HCT116 (cell line): Measurements from ENCODE around the gene DAO. TPM values are rescaled to one million over a fixed set of nuclear protein-coding genes. Genes with fewer than 3 reads are reported as not detected.

ENCODE experiments used
- ATAC-seq: fragments of 200-7000 bp; cut with Tn5 transposase; 2 replicates; pipeline ENCODE4 v1.9.1; 2020; ENCODE audit warnings: mild to moderate bottlenecking, moderate library complexity
- BruUV-seq: library from RNA; stranded (reverse); fragments of 400-500 nt; replicated peaks from 2 replicates; lab custom pipeline; 2021; lab: Mats Ljungman, UMichigan
- CTCF ChIA-PET: fragments of 300-600 bp; sonication (Branson Sonifier 250); formaldehyde crosslinking; loops from one replicate; lab custom pipeline; 2021; ENCODE audit warnings: antibody characterized with exemption; lab: Charles Lee
- POLR2A ChIA-PET: fragments of 300-600, 350-600 bp; sonication (Branson Sonifier 250); formaldehyde crosslinking; loops from one replicate; lab custom pipeline; 2021; ENCODE audit warnings: antibody characterized with exemption; lab: Charles Lee
- RAD21 ChIA-PET, 2 experiments: fragments of 300-600 bp; sonication (Branson Sonifier 250); formaldehyde crosslinking; loops; one replicate each; lab custom pipeline; 2023; ENCODE audit warnings: low total read pairs in 2 of 2; ENCODE audit not compliant: uncharacterized antibody in 2 of 2, unreplicated experiment in 2 of 2, low non-redundant PET in 1 of 2; lab: Charles Lee
- DNase-seq: peaks from one replicate; pipeline ENCODE4 v3.0.0-alpha.2; 2010; ENCODE audit warnings: low read depth, low spot score
- H2AFZ ChIP-seq: fragments of 200-600 bp; shearing (Covaris generic), sonication (generic); 2 replicates; pipeline ENCODE4 v1.6.1; 2017; ENCODE audit warnings: low read depth, mixed run types, mixed read lengths, antibody characterized with exemption, low read length; ENCODE audit not compliant: poor library complexity, severe bottlenecking
- H3K27ac ChIP-seq: 2 replicates; pipeline ENCODE4 v1.5.1; 2012; ENCODE audit warnings: low read depth, low read length
- H3K27me3 ChIP-seq: fragments of 200-600 bp; sonication (generic); 2 replicates; pipeline ENCODE4 v1.6.1; 2016; ENCODE audit warnings: mixed run types, low read length, mixed read lengths; ENCODE audit not compliant: insufficient read depth
- H3K36me3 ChIP-seq, 2 experiments: fragments of 200-500 bp in 1 of 2; fragments of 200-600 bp in 1 of 2; sonication (Bioruptor generic) in 1 of 2; sonication (generic) in 1 of 2; 2 replicates each; pipeline versions ENCODE4 v1.5.1 to v1.6.1; 2014 to 2016; ENCODE audit warnings: low read length in 2 of 2, inconsistent platforms in 1 of 2, mixed read lengths in 1 of 2, mixed run types in 1 of 2; ENCODE audit not compliant: insufficient read depth in 2 of 2, control insufficient read depth in 1 of 2
- H3K4me1 ChIP-seq, 2 experiments: fragments of 200-600 bp in 1 of 2; sonication (generic) in 1 of 2; 2 replicates each; pipeline versions ENCODE4 v1.5.1 to v1.6.1; 2012 to 2017; ENCODE audit warnings: low read length in 2 of 2, inconsistent platforms in 1 of 2, mild to moderate bottlenecking in 1 of 2, mixed read lengths in 1 of 2, mixed run types in 1 of 2, moderate library complexity in 1 of 2; ENCODE audit not compliant: insufficient read depth in 2 of 2, control insufficient read depth in 1 of 2
- H3K4me2 ChIP-seq: fragments of 200-600 bp; sonication (generic); 2 replicates; pipeline ENCODE4 v1.6.1; 2017; ENCODE audit warnings: mixed run types, low read length, mixed read lengths
- H3K4me3 ChIP-seq, 2 experiments: fragments of 200-600 bp in 1 of 2; sonication (generic) in 1 of 2; replicated peaks in 1 of 2; 2 replicates each; pipeline ENCODE4 v1.5.1; 2011 to 2016; ENCODE audit warnings: low read length in 2 of 2, control low read depth in 1 of 2, low read depth in 1 of 2, mild to moderate bottlenecking in 1 of 2, mixed read lengths in 1 of 2, mixed run types in 1 of 2
- H3K79me2 ChIP-seq: fragments of 200-600 bp; sonication (generic); 2 replicates; pipeline ENCODE4 v1.6.1; 2017; ENCODE audit warnings: mild to moderate bottlenecking, mixed run types, low read length, moderate library complexity, mixed read lengths; ENCODE audit not compliant: insufficient read depth
- H3K9ac ChIP-seq: fragments of 200-600 bp; sonication (generic); 2 replicates; pipeline ENCODE4 v1.6.1; 2016; ENCODE audit warnings: low read length, mixed read lengths
- H3K9me2 ChIP-seq: fragments of 200-600 bp; sonication (generic), shearing (Covaris generic); 2 replicates; pipeline ENCODE4 v1.6.1; 2017; ENCODE audit warnings: mixed run types, mild to moderate bottlenecking, moderate library complexity; ENCODE audit not compliant: insufficient read depth
- H3K9me3 ChIP-seq, 2 experiments: fragments of 200-500 bp in 1 of 2; fragments of 200-600 bp in 1 of 2; sonication (Bioruptor generic) in 1 of 2; sonication (generic) in 1 of 2; 2 replicates each; pipeline ENCODE4 v1.6.1; 2014 to 2017; ENCODE audit warnings: low read length in 2 of 2, mixed read lengths in 2 of 2, inconsistent platforms in 1 of 2, low read depth in 1 of 2, mild to moderate bottlenecking in 1 of 2, mixed run types in 1 of 2, moderate library complexity in 1 of 2; ENCODE audit not compliant: control insufficient read depth in 1 of 2, insufficient read depth in 1 of 2
- H4K20me1 ChIP-seq: fragments of 200-600 bp; sonication (generic), shearing (Covaris generic); 2 replicates; pipeline ENCODE4 v1.6.1; 2017; ENCODE audit warnings: mixed run types, mild to moderate bottlenecking, moderate library complexity; ENCODE audit not compliant: insufficient read depth
- ATF3 ChIP-seq: IDR thresholded peaks from 2 replicates; pipeline ENCODE4 v1.6.1; 2012
- CBX3 ChIP-seq: IDR thresholded peaks from 2 replicates; pipeline ENCODE4 v1.6.1; 2012; ENCODE audit warnings: low read depth
- CTCF ChIP-seq, 3 experiments: fragments of 200-600 bp in 1 of 3; sonication (generic) in 1 of 3; IDR thresholded peaks in 2 of 3; conservative IDR thresholded peaks in 1 of 3; 2 replicates each; pipeline ENCODE4 v1.5.1; 2012 to 2017; ENCODE audit warnings: low read depth in 2 of 3, low read length in 2 of 3, antibody characterized with exemption in 1 of 3, borderline replicate concordance in 1 of 3, control low read depth in 1 of 3, mild to moderate bottlenecking in 1 of 3, mixed read lengths in 1 of 3, mixed run types in 1 of 3, moderate library complexity in 1 of 3; ENCODE audit not compliant: insufficient read depth in 1 of 3
- ELF1 ChIP-seq: IDR thresholded peaks from 2 replicates; pipeline ENCODE4 v1.6.1; 2012; ENCODE audit warnings: low read depth, borderline replicate concordance
- EZH2phosphoT487 ChIP-seq: fragments of 200-600 bp; IDR thresholded peaks from 2 replicates; pipeline ENCODE4 v1.6.1; 2018; ENCODE audit warnings: antibody characterized with exemption, borderline replicate concordance
- FOSL1 ChIP-seq: IDR thresholded peaks from 2 replicates; pipeline ENCODE4 v1.6.1; 2012; ENCODE audit warnings: low read depth
- JUND ChIP-seq: IDR thresholded peaks from 2 replicates; pipeline ENCODE4 v1.6.1; 2012
- MAX ChIP-seq: IDR thresholded peaks from 2 replicates; pipeline ENCODE4 v1.6.1; 2012
- POLR2A ChIP-seq: IDR thresholded peaks from 2 replicates; pipeline ENCODE4 v1.7.0; 2011; ENCODE audit warnings: borderline replicate concordance; ENCODE audit not compliant: insufficient read depth, insufficient read length; ENCODE audit errors: extremely low read depth
- POLR2AphosphoS5 ChIP-seq: IDR thresholded peaks from 2 replicates; pipeline ENCODE4 v1.6.1; 2011; ENCODE audit warnings: mild to moderate bottlenecking, low read depth, low read length, moderate library complexity
- RAD21 ChIP-seq: IDR thresholded peaks from 2 replicates; pipeline ENCODE4 v1.6.1; 2012; ENCODE audit warnings: low read depth, mild to moderate bottlenecking
- REST ChIP-seq: IDR thresholded peaks from 2 replicates; pipeline ENCODE4 v1.6.1; 2012; ENCODE audit warnings: low read depth
- SP1 ChIP-seq: IDR thresholded peaks from 2 replicates; pipeline ENCODE4 v1.6.1; 2012; ENCODE audit warnings: low read depth
- intact Hi-C: fragments of 100-400 bp; cut with micrococcal nuclease; formaldehyde crosslinking; loops from 2 replicates; pipeline ENCODE4 v1.10.0; 2022
- total RNA-seq: library from RNA; stranded (reverse); gene quantifications from one replicate; pipeline ENCODE4 v1.2.1, GENCODE V29; 2021; ENCODE audit not compliant: unreplicated experiment

The DAO gene
- total RNA-seq, 1 experiment from 2014 or later = not detected

GRCh38 chr12:108846290-108846701, 33.6 kb upstream of the DAO start:
- CTCF ChIA-PET = no interaction called here
- intact Hi-C loops = no loop called here

More at GRCh38 chr12:108846290-108846701, 33.6 kb upstream of the DAO start:
- POLR2A ChIA-PET = no interaction called here
- no peak overlapping the region for H2AFZ ChIP-seq
- H3K4me3 ChIP-seq = no peak overlapping the region
- no peaks in the 10 kb centered on the region for H3K27me3 ChIP-seq
- DNase-seq (no peak), ATAC-seq (no peak)
- no peaks in the 10 kb centered on the region for H3K9me2 ChIP-seq
- peaks cover 20 to 67% of the 10 kb centered on the region in 2 experiments for H3K4me1 ChIP-seq
- RAD21 ChIA-PET = no interaction called here
- peaks cover 17 to 65% of the 10 kb centered on the region in 2 experiments for H3K36me3 ChIP-seq
- TF ChIP-seq RAD21 (no peak), ELF1 (no peak), JUND (no peak), EZH2phosphoT487 (no peak), ATF3 (no peak), SP1 (no peak), POLR2AphosphoS5 (no peak), REST (no peak), MAX (no peak), CTCF (IDR thresholded peaks at IDR 0.05 in 2 of 3, conservative IDR thresholded peaks at IDR 0.05 in 1 of 3; ENCODE audit: borderline replicate concordance in 1 of 3, insufficient read depth in 1 of 3, low read depth in 2 of 3, low read length in 2 of 3) (no peak), FOSL1 (no peak), POLR2A (no peak), CBX3 (no peak)
- H4K20me1 ChIP-seq = no peaks in the 10 kb centered on the region
- no peak overlapping the region for H3K4me2 ChIP-seq
- H3K9me3 ChIP-seq = no peaks in the 10 kb centered on the region
- H3K9ac ChIP-seq = no peak overlapping the region
- H3K27ac ChIP-seq = no peak overlapping the region
- H3K79me2 ChIP-seq = peaks cover 89% of the 10 kb centered on the region
- BruUV-seq = TSS peak; percentile 1
